IMR-90 (cell line): ENCODE measurements around the gene RAB29. TPM values are rescaled to one million over a fixed set of nuclear protein-coding genes. Genes with fewer than 3 reads are reported as not detected.

ENCODE experiments used
- microRNA-seq, 2 experiments: library from miRNA; stranded (forward) in 1 of 2; unstranded in 1 of 2; fragments of 10-50 nt in 1 of 2; fragments of <30 nt in 1 of 2; gene quantifications in 1 of 2; microRNA quantifications in 1 of 2; one replicate each; pipeline versions ENCODE3 to v1.1.0; 2013 to 2020; ENCODE audit not compliant: insufficient read depth in 1 of 2, insufficient read length in 1 of 2, unreplicated experiment in 1 of 2
- polyA plus RNA-seq, 3 experiments: library from polyadenylated mRNA; depleted of rRNA; stranded (reverse); fragments of >200 nt; gene quantifications; 2 replicates each; pipeline ENCODE4 v1.2.3, GENCODE V29; 2012; ENCODE audit warnings: low replicate concordance in 1 of 3
- small RNA-seq, 5 experiments: library from RNA; depleted of rRNA; stranded (forward); fragments of <200 nt; gene quantifications; one replicate each; pipeline ENCODE3, GENCODE V24; 2012
- total RNA-seq: library from RNA; depleted of rRNA; stranded (reverse); fragments of >200 nt; gene quantifications from 2 replicates; pipeline ENCODE4 v1.2.3, GENCODE V29; 2012; rRNA removed

RAB29 gene
- total and polyA plus RNA-seq, 2 of the 4 experiments (the other 2 are of a cell fraction), result 5.7 to 7.3 TPM

Small RNAs within 50 kb of the gene (microRNA-seq; reads per million reads assigned to microRNA genes)
- gene RF00139 (ENCODE audit: insufficient read depth, insufficient read length), result not detected

Small RNAs within 50 kb of the gene (small RNA-seq; reads per million reads assigned to genes)
- 0 to 0.04 (median 0) reads per million in 5 experiments for gene RF00139

Other genes starting within 250 kb of the RAB29 start
- 11.3 and 15.6 TPM in 2 replicates for gene ELK4, start 143.5 kb downstream of the RAB29 start, total RNA-seq
- 3.3 and 4.6 TPM in 2 replicates for gene ELK4, start 143.5 kb downstream of the RAB29 start, polyA plus RNA-seq (2012; rRNA removed)
- 1.1 and 1.4 TPM in 2 replicates for gene SLC45A3, start 95.0 kb downstream of the RAB29 start, total RNA-seq
- 2.5 and 3.0 TPM in 2 replicates for gene SLC45A3, start 95.0 kb downstream of the RAB29 start, polyA plus RNA-seq (2012; rRNA removed)
- 103 and 179 TPM in 2 replicates for gene NUCKS1, start 25.3 kb downstream of the RAB29 start, total RNA-seq
- 29.0 and 37.9 TPM in 2 replicates for gene NUCKS1, start 25.3 kb downstream of the RAB29 start, polyA plus RNA-seq (2012; rRNA removed)
- 6.3 and 6.7 TPM in 2 replicates for gene SLC41A1, start 37.7 kb upstream of the RAB29 start, total RNA-seq
- gene SLC41A1, start 37.7 kb upstream of the RAB29 start, polyA plus RNA-seq (2012; rRNA removed), result 25.8 and 26.3 TPM in 2 replicates
- gene PM20D1, start 74.7 kb upstream of the RAB29 start, total RNA-seq, result not detected in 2 replicates
- gene PM20D1, start 74.7 kb upstream of the RAB29 start, polyA plus RNA-seq (2012; rRNA removed), result 0.04 TPM in 1 of 2 replicates, not detected in the other
- gene SLC26A9, start 168.0 kb upstream of the RAB29 start, total RNA-seq, result under 0.01 TPM in 1 of 2 replicates, not detected in the other
- gene SLC26A9, start 168.0 kb upstream of the RAB29 start, polyA plus RNA-seq (2012; rRNA removed), result not detected in 2 replicates
- 9.1 and 10.6 TPM in 2 replicates for gene RAB7B, start 227.9 kb upstream of the RAB29 start, total RNA-seq
- gene RAB7B, start 227.9 kb upstream of the RAB29 start, polyA plus RNA-seq (2012; rRNA removed), result 14.6 and 14.7 TPM in 2 replicates
- not detected in 2 replicates for gene CTSE, start 248.4 kb upstream of the RAB29 start, total RNA-seq
- gene CTSE, start 248.4 kb upstream of the RAB29 start, polyA plus RNA-seq (2012; rRNA removed), result not detected in 2 replicates